Right kidney (tissue), 1 donor: Measurements from ENCODE around the gene NRIP2.

ENCODE experiments used
- DNase-seq: peaks from one replicate; pipeline ENCODE4 v3.0.0-alpha.2; 2016

The NRIP2 gene

GRCh38 chr12:2806700-2807099 lies 28.1 kb downstream of the NRIP2 start:
- no peak for DNase-seq

GRCh38 chr12:2805143-2805520 lies 29.7 kb downstream of the NRIP2 start:
- no peak for DNase-seq

- DNase-seq: no peak
Measured at GRCh38 chr12:2804393-2805142, 30.3 kb downstream of the NRIP2 start.

GRCh38 chr12:2803635-2804392 lies 31.0 kb downstream of the NRIP2 start:
- DNase-seq: no peak

- no peak for DNase-seq
Measured at GRCh38 chr12:2801044-2801783, 33.6 kb downstream of the NRIP2 start.

GRCh38 chr12:2800046-2800570 lies 34.7 kb downstream of the NRIP2 start:
- no peak for DNase-seq

GRCh38 chr12:2797721-2798418 lies 37.0 kb downstream of the NRIP2 start:
- DNase-seq: no peak

- DNase-seq: no peak
Measured at GRCh38 chr12:2796187-2796666, 38.6 kb downstream of the NRIP2 start.

- peak; percentile 86 for DNase-seq
Measured at GRCh38 chr12:2795291-2796186, 39.3 kb downstream of the NRIP2 start.

GRCh38 chr12:2794736-2795289 lies 40.0 kb downstream of the NRIP2 start, which contains the start of gene FKBP4:
Gene FKBP4 (plus strand): TSS chr12:2794970. CDS start chr12:2795140, 170 bp downstream.
- peak; percentile 83 for DNase-seq

GRCh38 chr12:2794191-2794735 lies 40.6 kb downstream of the NRIP2 start:
- DNase-seq: peak; percentile 81

GRCh38 chr12:2793561-2793960 lies 41.3 kb downstream of the NRIP2 start:
- no peak for DNase-seq

GRCh38 chr12:2792671-2793500 lies 41.9 kb downstream of the NRIP2 start:
- no peak for DNase-seq

- no peak for DNase-seq
Measured at GRCh38 chr12:2791089-2791488, 43.7 kb downstream of the NRIP2 start.

GRCh38 chr12:2785017-2785416 lies 49.8 kb downstream of the NRIP2 start:
- DNase-seq: no peak

- DNase-seq: peak; percentile 57
Measured at GRCh38 chr12:2783936-2784600, 50.8 kb downstream of the NRIP2 start.

GRCh38 chr12:2779281-2779680 lies 55.6 kb downstream of the NRIP2 start:
- no peak for DNase-seq

GRCh38 chr12:2776129-2776806 lies 58.6 kb downstream of the NRIP2 start:
- DNase-seq: no peak
